Cardiac atrium fibroblast (primary cell): Measurements from ENCODE around the gene MRFAP1L1. TPM values are rescaled to one million over a fixed set of nuclear protein-coding genes. Genes with fewer than 3 reads are reported as not detected.

Experiments used
- total RNA-seq: library from RNA; depleted of rRNA; stranded (reverse); fragments of >200 nt; gene quantifications from 2 replicates; pipeline ENCODE4 v1.2.3, GENCODE V29; 2015

Gene MRFAP1L1
- total RNA-seq, result 27.1 and 35.6 TPM in 2 replicates

DNA sequence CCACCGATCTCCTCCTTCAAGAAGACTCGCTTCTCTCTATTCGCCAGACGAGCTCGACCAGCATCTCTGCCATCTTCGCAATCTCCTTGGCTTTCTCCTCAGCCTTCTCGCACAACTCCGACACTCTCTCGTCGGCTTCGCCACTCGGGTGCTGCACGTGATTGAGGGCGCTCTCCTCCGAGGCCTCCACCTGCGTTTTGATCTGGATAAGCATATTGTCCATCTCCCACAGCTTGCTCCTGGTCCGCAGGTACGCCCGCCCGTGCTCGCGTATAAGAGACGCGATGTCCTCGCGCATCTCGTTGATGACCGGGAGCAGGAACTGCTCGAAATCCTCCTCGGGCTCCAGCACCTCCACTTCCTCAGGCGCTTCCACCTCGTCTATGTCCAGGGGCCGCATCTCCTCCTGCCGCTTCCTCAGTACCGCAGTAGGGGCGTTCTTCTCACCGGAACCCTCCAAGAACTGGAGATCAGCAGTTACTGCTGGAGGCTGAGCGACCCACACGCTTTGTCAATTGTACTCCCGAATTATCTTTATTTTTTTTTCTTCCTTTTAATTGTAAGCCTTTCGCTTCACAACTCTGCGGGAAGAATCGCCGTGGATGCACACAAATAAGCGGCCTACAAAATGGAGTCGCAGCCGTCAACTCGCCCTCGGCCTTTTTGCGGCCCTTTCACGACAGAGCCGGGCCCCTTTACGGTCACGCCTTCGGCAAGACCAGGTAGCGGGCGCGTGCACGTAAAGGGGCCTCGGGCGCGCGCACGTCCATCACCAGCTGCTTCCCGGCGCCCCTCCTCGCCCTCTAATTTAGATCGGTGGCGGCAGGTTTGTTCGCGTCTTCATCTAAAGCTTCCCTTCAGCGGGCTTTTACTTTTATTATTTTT is at the start of gene MRFAP1L1:
MRFAP1L1 (minus strand) TSS at position 636 of the 885 bp plus-strand sequence; CDS start at position 400, 236 bp downstream.

DNA sequence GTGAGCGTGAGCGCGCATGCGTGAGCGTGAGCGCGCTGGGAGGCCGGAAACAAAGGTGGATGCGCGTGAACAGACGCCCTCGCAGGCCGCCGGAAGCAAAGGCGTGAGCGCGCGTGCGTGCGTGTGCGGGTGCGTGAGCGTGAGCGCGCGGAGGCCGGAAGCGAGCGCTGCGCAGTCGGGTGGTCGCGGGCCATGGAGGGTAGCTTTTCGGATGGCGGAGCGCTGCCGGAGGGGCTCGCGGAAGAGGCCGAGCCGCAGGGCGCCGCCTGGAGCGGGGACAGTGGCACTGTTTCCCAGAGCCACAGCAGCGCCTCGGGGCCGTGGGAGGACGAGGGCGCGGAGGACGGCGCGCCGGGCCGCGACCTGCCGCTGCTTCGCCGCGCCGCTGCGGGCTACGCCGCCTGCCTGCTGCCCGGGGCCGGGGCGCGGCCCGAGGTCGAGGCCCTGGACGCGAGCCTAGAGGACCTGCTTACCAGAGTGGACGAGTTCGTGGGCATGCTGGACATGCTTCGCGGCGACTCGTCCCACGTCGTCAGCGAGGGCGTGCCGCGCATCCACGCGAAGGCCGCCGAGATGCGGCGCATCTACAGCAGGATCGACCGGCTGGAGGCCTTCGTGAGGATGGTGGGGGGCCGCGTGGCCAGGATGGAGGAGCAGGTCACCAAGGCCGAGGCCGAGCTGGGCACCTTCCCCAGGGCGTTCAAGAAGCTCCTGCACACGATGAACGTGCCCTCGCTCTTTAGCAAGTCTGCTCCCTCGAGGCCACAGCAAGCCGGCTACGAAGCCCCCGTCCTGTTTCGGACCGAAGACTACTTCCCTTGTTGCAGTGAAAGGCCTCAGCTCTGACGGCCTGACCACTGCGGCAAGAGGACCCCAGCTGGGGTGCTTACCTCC is 6.6 kb upstream of the MRFAP1L1 start, which contains the start of gene BLOC1S4:
BLOC1S4 (plus strand) TSS at position 157 of the 894 bp plus-strand sequence; CDS start at position 193, 36 bp downstream.

DNA sequence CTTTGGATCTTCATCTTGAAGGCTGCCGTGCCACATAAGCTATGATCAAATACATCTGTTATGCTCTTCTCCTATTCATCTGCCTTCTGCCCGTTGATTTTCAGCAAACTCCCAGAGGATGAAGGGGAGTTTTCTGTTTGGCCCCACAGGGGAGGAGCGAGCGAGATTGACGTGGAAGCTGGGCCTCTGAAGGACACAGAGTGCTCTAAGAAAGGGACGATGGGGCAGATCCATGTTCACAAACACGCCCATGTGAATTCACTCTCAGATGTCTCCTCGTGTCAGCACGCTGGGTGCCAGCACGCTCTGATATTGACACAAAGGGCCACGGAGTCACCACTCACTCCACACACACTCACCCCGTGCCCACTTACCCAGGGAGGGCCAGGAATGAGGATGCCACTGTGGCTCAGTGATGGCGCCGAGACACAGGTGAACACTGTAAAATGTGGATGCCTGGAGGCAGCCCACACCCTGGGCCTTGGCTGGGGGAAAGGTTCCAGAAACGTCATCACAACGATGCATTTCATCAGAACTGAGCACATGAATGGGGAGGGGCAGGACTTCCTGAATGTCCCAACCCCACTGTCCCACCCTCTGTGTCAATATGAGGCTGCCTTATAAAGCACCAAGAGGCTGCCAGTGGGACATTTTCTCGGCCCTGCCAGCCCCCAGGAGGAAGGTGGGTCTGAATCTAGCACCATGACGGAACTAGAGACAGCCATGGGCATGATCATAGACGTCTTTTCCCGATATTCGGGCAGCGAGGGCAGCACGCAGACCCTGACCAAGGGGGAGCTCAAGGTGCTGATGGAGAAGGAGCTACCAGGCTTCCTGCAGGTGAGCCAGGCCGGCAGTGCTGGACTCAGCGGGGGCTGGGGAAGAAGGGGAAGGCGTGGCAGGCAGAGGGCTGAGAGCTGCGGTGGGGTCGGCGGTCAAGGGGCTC is 16.2 kb downstream of the MRFAP1L1 start, which contains the start of gene S100P:
S100P (plus strand) TSS at position 648 of the 946 bp plus-strand sequence; CDS start at position 703, 55 bp downstream.

Other genes starting within 250 kb of the MRFAP1L1 start
- 0.16 TPM in 1 of 2 replicates, not detected in the other for gene PPP2R2C, start 237.3 kb downstream of the MRFAP1L1 start, total RNA-seq
- 26.0 and 38.6 TPM in 2 replicates for gene MAN2B2, start 134.7 kb downstream of the MRFAP1L1 start, total RNA-seq
- 192 and 205 TPM in 2 replicates for gene MRFAP1, start 69.2 kb downstream of the MRFAP1L1 start, total RNA-seq
- not detected in 2 replicates for gene S100P, start 16.0 kb downstream of the MRFAP1L1 start, total RNA-seq
- 14.7 and 17.5 TPM in 2 replicates for gene BLOC1S4, start 6.3 kb upstream of the MRFAP1L1 start, total RNA-seq
- gene KIAA0232, start 72.9 kb upstream of the MRFAP1L1 start, total RNA-seq, result 9.0 and 9.4 TPM in 2 replicates
- gene TBC1D14, start 200.0 kb upstream of the MRFAP1L1 start, total RNA-seq, result 17.7 and 20.1 TPM in 2 replicates